ENCODE measurements around the gene PPFIBP1. TPM values are rescaled to one million over a fixed set of nuclear protein-coding genes. Genes with fewer than 3 reads are reported as not detected.

Gene PPFIBP1
- total and polyA plus RNA-seq, 8 donors = 6.6 to 254 (median 50.0) TPM

- Histone ChIP-seq H3K27me3 (no peaks in the 10 kb centered on the region), H3K36me3 (no peaks in the 10 kb centered on the region), H3K9me3 (no peaks in the 10 kb centered on the region), H3K27ac (no peak overlapping the region), H3K4me1 (peaks cover 0 to 28% (median 6%) of the 10 kb centered on the region in 4 donors), H3K4me3 (no peak overlapping the region)
- WGBS, 5 donors = 83 to 94% (median 92%) methylated on average over 3 of the region's 3 CpGs
- TF ChIP-seq CTCF (IDR thresholded peaks at IDR 0.05) (no peak), EP300 (IDR thresholded peaks at IDR 0.05) (no peak), POLR2AphosphoS5 (IDR thresholded peaks at IDR 0.05) (no peak), POLR2A (IDR thresholded peaks at IDR 0.05) (no peak)
- no peak for DNase-seq
- intact Hi-C loops (cut with DNase I; ENCODE audit: low total_unique reads) = loop anchor here (10.0 kb wide), 1 partner anchor 106 kb away; no protein-coding TSS in a partner anchor
Measured at GRCh38 chr12:27528788-27529187, 4.8 kb downstream of the PPFIBP1 start.

GRCh38 chr12:27530157-27530922, 6.3 kb downstream of the PPFIBP1 start:
- 77 to 85% (median 78%) methylated on average over 7 of the region's 7 CpGs for WGBS, 5 donors

GRCh38 chr12:27531896-27532295, 7.9 kb downstream of the PPFIBP1 start:
- Histone ChIP-seq H3K36me3 (peaks cover 0 to 10% (median 8%) of the 10 kb centered on the region in 4 donors), H3K9me3 (no peaks in the 10 kb centered on the region), H3K4me3 (no peak overlapping the region), H3K27me3 (no peaks in the 10 kb centered on the region), H3K4me1 (peaks cover 0 to 14% (median 0%) of the 10 kb centered on the region in 4 donors), H3K27ac (no peak overlapping the region)
- no peak for DNase-seq
- no peak for TF ChIP-seq POLR2A (IDR thresholded peaks at IDR 0.05)
- no peak for TF ChIP-seq EP300 (IDR thresholded peaks at IDR 0.05)
- no peak for TF ChIP-seq POLR2AphosphoS5 (IDR thresholded peaks at IDR 0.05)
- TF ChIP-seq CTCF (IDR thresholded peaks at IDR 0.05) = no peak
- WGBS, 5 donors = 70 to 78% (median 71%) methylated on average over 4 of the region's 4 CpGs
- intact Hi-C loops (cut with DNase I; ENCODE audit: low total_unique reads) = no loop called here

More at GRCh38 chr12:27530157-27530922, 6.3 kb downstream of the PPFIBP1 start:
- no peak for DNase-seq
- peaks cover 0 to 28% (median 6%) of the 10 kb centered on the region in 4 donors for H3K4me1 ChIP-seq
- no peak overlapping the region for H3K4me3 ChIP-seq
- intact Hi-C loops (cut with DNase I; ENCODE audit: low total_unique reads) = no loop called here
- H3K9me3 ChIP-seq = no peaks in the 10 kb centered on the region
- peaks cover 0 to 2% (median under 1%) of the 10 kb centered on the region in 4 donors for H3K36me3 ChIP-seq
- no peaks in the 10 kb centered on the region for H3K27me3 ChIP-seq
- TF ChIP-seq POLR2AphosphoS5 (IDR thresholded peaks at IDR 0.05) (no peak), EP300 (IDR thresholded peaks at IDR 0.05) (no peak), CTCF (IDR thresholded peaks at IDR 0.05) (no peak), POLR2A (IDR thresholded peaks at IDR 0.05) (no peak)
- H3K27ac ChIP-seq = no peak overlapping the region

- no peak overlapping the region for H3K27ac ChIP-seq
- H3K4me1 ChIP-seq = peaks cover 7 to 21% (median 11%) of the 10 kb centered on the region in 4 donors
- no peak for DNase-seq
- H3K36me3 ChIP-seq = peaks cover 0 to 10% (median 8%) of the 10 kb centered on the region in 4 donors
- no peak overlapping the region for H3K4me3 ChIP-seq
- intact Hi-C loops (cut with DNase I; ENCODE audit: low total_unique reads) = no loop called here
- WGBS, 5 donors = 80 to 86% (median 83%) methylated on average over 6 of the region's 6 CpGs
- TF ChIP-seq EP300 (IDR thresholded peaks at IDR 0.05) (no peak), POLR2AphosphoS5 (IDR thresholded peaks at IDR 0.05) (no peak), POLR2A (IDR thresholded peaks at IDR 0.05) (no peak), CTCF (IDR thresholded peaks at IDR 0.05) (no peak)
- no peaks in the 10 kb centered on the region for H3K9me3 ChIP-seq
- H3K27me3 ChIP-seq = no peaks in the 10 kb centered on the region
Measured at GRCh38 chr12:27534060-27534764, 10.2 kb downstream of the PPFIBP1 start.

Measured in stomach (tissue), 9 donors.